ENCODE measurements around the gene AADACL3. TPM values are rescaled to one million over a fixed set of nuclear protein-coding genes. Genes with fewer than 3 reads are reported as not detected.
"Not testable (repeated sequence)": the region's sequence is repeated elsewhere in the genome, so short reads cannot be mapped to it uniquely, and the experiment has no call there.

AADACL3 gene
- total RNA-seq, 4 donors from 2014 or later, result not detected

GRCh38 chr1:12709091-12709491 lies 6.8 kb upstream of the AADACL3 start:
- no peak for TF ChIP-seq POLR2A (IDR thresholded peaks at IDR 0.05)
- TF ChIP-seq, protein P1, sequence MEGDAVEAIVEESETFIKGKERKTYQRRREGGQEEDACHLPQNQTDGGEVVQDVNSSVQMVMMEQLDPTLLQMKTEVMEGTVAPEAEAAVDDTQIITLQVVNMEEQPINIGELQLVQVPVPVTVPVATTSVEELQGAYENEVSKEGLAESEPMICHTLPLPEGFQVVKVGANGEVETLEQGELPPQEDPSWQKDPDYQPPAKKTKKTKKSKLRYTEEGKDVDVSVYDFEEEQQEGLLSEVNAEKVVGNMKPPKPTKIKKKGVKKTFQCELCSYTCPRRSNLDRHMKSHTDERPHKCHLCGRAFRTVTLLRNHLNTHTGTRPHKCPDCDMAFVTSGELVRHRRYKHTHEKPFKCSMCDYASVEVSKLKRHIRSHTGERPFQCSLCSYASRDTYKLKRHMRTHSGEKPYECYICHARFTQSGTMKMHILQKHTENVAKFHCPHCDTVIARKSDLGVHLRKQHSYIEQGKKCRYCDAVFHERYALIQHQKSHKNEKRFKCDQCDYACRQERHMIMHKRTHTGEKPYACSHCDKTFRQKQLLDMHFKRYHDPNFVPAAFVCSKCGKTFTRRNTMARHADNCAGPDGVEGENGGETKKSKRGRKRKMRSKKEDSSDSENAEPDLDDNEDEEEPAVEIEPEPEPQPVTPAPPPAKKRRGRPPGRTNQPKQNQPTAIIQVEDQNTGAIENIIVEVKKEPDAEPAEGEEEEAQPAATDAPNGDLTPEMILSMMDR (IDR thresholded peaks at IDR 0.05), result no peak
- DNase-seq, result no peak
- Histone ChIP-seq H3K27ac (no peak overlapping the region), H3K9me3 (no peaks in the 10 kb centered on the region), H3K27me3 (no peaks in the 10 kb centered on the region), H3K4me3 (no peak overlapping the region), H3K4me1 (no peaks in the 10 kb centered on the region), H3K36me3 (no peaks in the 10 kb centered on the region)
- intact Hi-C loops (cut with DNase I; ENCODE audit: low total_unique reads), result no loop called here

- Histone ChIP-seq H3K27ac (no peak overlapping the region), H3K36me3 (no peaks in the 10 kb centered on the region), H3K9me3 (no peaks in the 10 kb centered on the region), H3K4me1 (no peaks in the 10 kb centered on the region), H3K4me3 (no peak overlapping the region), H3K27me3 (no peaks in the 10 kb centered on the region)
- intact Hi-C loops (cut with DNase I; ENCODE audit: low total_unique reads), result no loop called here
- TF ChIP-seq POLR2A (IDR thresholded peaks at IDR 0.05), result no peak
- TF ChIP-seq, protein P1 (IDR thresholded peaks at IDR 0.05), result no peak
- no peak for DNase-seq
Measured at GRCh38 chr1:12709696-12710095, 6.2 kb upstream of the AADACL3 start.

DNA sequence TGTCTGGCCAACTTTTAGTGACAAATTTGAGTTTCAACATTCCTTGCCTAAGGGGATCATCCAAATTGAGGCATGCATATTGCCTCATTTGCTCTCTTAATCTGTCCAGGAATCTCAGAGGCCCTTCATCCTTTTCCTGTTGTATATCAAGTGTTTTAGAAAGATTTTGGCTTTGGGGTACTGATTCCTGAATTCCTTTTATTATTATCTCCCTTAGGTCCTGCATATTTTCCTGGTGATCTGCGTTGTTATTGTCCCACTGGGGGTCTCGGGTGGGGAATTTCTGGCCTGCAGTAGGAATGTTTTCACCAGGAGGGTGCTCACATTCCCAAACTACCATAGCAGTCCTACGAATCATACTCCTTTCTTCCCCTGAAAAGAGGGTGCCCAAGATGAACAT lies 4.4 kb upstream of the AADACL3 start:
- Histone ChIP-seq H3K36me3 (no peaks in the 10 kb centered on the region), H3K27me3 (no peaks in the 10 kb centered on the region), H3K27ac (no peak overlapping the region), H3K9me3 (no peaks in the 10 kb centered on the region), H3K4me3 (no peak overlapping the region), H3K4me1 (no peaks in the 10 kb centered on the region)
- TF ChIP-seq, protein P1 (IDR thresholded peaks at IDR 0.05), result no peak
- TF ChIP-seq POLR2A (IDR thresholded peaks at IDR 0.05), result no peak
- no peak for DNase-seq
- intact Hi-C loops (cut with DNase I; ENCODE audit: low total_unique reads), result no loop called here

DNA sequence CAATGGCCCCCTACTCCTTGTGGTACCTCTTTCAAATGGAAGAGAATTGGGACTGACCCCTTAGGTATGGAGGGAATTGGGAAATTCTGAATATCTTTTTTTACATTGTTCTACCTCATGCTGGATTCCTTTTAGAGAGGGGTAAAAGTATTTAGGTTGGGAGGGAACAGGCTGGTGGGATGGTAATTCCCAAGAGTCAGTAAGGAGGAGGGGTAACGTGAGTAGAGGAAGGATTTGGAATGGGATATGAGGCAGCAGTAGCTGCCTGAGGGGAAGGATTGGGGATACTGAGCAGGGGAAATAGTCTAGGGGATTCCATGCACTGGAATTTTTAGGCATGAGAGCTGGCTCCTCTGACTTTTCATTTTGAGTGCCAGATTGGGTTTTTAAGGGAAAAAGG lies 3.8 kb upstream of the AADACL3 start:
- no peaks in the 10 kb centered on the region for H3K27me3 ChIP-seq
- H3K27ac ChIP-seq, result no peak overlapping the region

DNA sequence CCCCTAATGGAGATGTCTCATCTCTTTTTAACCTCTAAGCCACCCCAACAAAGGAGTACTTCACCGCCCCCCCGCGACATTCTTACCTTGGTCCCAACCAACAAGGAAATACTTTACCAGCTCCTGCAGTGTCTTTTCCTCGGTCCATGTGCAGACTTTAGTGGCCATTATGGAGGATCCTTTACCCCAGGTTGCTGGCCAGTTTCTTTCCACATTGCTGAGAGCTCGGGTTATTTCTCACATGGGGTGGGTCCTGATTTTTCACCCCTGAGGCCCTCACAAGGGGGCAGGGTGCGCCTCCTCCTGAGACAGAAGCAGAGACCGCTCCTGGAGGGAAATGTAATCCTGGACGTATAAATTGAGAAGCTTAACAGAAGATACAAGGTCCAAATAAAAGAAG lies 3.0 kb upstream of the AADACL3 start:
- H3K9me3 ChIP-seq, result no peaks in the 10 kb centered on the region
- no peaks in the 10 kb centered on the region for H3K27me3 ChIP-seq
- DNase-seq, result no peak
- intact Hi-C loops (cut with DNase I; ENCODE audit: low total_unique reads), result no loop called here
- no peaks in the 10 kb centered on the region for H3K4me1 ChIP-seq
- H3K36me3 ChIP-seq, result no peaks in the 10 kb centered on the region
- no peak for TF ChIP-seq POLR2A (IDR thresholded peaks at IDR 0.05)
- TF ChIP-seq, protein P1 (IDR thresholded peaks at IDR 0.05), result no peak
- H3K4me3 ChIP-seq, result no peak overlapping the region
- H3K27ac ChIP-seq, result no peak overlapping the region

More for the DNA sequence above, 3.8 kb upstream of the AADACL3 start:
- Histone ChIP-seq H3K4me1 (no peaks in the 10 kb centered on the region), H3K4me3 (no peak overlapping the region), H3K9me3 (no peaks in the 10 kb centered on the region), H3K36me3 (no peaks in the 10 kb centered on the region)
- DNase-seq, result no peak
- TF ChIP-seq, protein P1 (IDR thresholded peaks at IDR 0.05), result no peak
- TF ChIP-seq POLR2A (IDR thresholded peaks at IDR 0.05), result no peak
- intact Hi-C loops (cut with DNase I; ENCODE audit: low total_unique reads), result no loop called here

DNA sequence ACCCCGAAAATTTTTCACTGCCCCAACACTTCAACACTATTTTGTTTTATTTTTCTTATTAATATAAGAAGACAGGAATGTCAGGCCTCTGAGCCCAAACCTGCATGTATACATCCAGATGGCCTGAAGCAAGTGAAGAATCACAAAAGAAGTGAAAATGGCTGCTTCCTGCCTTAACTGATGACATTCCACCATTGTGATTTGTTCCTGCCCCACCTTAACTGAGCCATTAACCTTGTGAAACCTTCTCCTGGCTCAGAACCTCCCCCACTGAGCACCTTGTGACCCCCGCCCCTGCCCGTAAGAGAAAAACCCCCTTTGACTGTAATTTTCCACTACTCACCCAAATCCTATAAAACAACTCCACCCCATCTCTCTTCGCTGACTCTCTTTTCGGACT lies 2.3 kb upstream of the AADACL3 start:
- intact Hi-C loops (cut with DNase I; ENCODE audit: low total_unique reads); H3K36me3 ChIP-seq; H3K4me1 ChIP-seq; H3K27me3 ChIP-seq; H3K27ac ChIP-seq; H3K4me3 ChIP-seq; DNase-seq; H3K9me3 ChIP-seq: not testable (repeated sequence)

All from uterus (tissue), 4 donors.